CMK (cell line): ENCODE results near the gene MTMR12.
"Not testable (repeated sequence)": the region's sequence is repeated elsewhere in the genome, so short reads cannot be mapped to it uniquely, and the experiment has no call there.

Experiments used
- DNase-seq: peaks from one replicate; pipeline ENCODE4 v3.0.0-alpha.2; 2010; ENCODE audit warnings: low read depth

MTMR12 gene

DNA sequence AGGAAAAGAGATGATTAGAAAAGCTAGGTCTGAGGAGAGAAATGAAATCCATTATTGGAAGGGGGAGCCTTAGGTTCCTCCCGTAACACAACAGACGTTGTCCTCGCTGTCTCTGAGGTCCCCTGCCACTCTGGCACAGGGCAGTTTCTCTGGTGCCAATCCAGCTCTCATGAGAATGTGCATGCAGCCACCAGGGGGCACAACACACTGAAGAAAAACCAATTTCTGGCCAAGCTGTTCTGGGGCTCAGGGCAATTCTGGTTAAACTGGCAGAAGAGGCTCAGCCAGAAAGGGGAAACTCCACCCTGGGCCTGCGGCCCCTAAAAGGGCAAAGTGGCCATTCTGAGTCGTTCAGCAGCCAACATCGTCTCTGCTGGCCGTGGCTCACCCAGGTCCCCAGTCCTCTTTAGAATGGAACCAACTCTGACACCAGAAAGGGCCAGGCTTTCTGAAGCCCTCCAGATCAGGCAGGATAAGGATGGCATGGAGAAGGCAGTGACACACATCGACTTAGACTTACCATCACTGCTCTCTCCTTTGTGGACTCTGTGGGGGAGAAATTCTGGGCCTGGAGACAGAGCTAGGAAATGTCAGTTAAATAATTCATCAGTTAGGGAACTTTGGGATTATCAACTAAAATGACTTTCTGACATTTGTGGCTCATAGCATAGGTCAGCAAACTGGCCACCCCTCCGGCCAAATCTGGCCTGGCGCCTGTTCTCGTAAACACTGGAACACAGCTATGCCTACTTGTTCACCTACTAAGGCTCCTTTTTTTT lies 80.1 kb downstream of the MTMR12 start:
- peak; percentile 49 for DNase-seq

DNA sequence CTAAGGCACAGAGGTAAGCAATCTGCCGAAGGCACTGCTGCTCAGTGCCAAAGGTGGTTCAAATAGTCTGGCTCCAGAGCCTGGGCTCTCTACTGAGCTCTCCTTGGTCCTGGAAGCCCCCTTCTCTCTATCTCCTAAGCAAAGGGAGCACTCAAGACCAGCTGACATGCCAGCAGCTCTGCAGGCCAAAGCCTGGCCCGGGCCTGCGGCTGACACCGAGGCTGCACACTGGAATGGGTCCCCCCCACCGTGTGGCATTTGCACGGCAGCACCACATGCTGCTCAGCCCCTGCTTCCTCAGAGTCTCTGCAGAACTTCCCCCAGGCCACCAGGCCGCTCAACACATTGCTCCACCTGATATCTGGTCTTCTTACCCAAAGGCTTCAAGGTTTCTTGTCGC lies 80.8 kb downstream of the MTMR12 start:
- DNase-seq: no peak

DNA sequence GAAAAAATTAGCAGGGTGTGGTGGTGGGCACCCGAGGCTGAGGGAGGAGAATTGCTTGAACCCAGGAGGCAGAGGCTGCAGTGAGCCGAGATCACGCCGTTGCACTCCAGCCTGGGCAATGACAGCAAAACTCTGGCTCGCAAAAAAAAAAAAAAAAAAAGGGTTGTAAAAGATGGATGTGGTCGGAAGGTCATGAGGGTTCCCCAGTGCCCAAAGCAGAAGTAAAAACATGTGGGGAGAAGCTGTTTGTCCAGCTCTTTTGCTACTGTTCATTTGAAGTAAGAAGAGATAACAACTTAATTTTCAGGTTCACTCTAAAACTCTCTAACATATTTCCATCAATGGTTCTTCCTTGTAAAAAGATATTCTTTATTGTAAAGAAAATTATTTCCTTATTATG lies 81.5 kb downstream of the MTMR12 start:
- DNase-seq: no peak

DNA sequence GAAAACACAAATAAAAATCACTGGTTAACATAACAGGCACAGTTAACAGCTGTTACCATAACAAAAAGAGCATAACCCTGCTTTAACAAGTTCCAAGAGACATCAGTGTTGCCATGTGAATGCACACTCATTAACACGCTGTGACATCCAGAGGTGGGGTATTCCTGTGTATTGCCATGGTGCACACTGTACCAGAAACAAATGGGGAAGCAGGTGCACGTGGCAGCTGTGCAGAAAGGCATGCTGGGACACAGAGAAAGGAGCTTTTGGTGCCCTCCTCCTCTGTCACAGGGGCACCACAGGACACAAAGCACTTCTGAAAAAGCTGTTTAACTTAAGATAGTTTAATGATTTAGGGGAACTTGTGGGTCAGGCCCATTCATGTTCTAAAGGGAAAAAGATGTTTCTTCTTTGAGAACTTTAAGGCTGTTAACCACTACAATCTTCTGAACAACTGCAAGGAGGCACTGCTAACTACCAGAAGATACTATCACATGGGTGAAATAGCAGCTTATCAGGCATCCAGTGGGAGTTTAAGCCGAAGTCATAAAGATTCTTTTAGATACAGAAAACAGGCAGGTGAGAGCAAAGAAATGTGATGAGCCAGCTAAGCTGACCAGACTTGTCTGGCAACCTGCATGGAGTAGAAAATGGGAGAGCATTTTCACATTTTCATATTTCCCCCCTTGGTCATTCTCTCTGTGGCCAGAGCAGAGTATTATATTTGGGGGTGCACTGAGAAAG lies 82.2 kb downstream of the MTMR12 start:
- DNase-seq: no peak

DNA sequence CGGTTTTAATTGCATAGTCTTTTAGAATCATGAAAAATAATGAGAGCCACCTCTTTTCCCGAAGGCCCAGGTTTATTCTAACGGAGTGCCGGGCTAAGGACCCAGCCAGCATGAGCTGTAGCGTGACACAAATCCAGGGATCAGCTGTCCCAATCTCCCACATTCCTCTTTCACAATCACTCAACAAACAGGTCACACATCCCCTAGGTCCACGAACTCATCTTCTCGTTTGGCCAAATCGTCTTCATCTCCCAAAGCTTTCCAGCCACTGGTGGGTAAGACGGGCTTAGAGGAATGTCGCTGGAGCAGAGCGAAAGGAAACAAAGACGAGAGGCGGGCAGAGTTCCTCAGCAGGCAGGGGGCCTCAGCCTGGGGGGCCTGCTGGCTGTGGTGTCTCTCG lies 83.2 kb downstream of the MTMR12 start:
- no peak for DNase-seq

DNA sequence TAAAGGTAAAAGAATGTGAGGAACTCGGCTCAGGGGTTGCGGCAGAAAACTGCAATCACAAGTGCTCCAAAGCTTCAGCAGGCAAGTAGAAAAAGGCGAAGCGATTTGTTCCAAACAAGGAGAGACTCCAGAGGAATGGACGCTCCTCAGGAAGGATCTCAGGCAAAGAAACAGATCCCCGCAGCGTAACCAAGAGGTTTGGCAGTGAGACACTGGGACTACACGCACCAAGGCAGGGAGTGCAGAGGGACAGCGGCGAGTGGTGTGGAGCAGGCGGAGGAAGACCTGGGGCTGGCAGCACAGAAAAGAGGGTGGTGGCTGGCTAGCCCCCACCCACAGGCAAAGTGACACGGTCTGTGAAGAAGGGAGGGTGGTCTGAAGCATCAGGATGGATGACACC lies 83.9 kb downstream of the MTMR12 start:
- no peak for DNase-seq

DNA sequence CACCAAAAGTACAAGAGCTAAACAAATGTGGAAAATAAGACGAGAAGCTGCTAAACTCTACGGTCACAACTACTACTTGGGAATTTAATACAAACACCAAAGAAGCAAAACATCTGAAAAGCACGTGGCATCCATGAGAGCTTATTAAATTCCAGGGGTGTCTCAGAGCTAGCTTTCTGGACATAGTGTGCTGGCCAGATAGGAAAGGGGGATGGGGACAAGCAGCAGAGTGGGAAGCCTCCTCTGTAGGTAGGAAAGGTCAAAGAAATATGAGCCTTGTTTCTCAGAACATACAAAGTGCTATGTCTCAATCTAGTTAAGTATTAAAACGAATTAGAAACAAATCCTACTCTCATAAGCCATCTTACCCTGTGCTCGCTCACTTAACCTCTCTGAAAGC lies 87.3 kb downstream of the MTMR12 start:
- DNase-seq: no peak

DNA sequence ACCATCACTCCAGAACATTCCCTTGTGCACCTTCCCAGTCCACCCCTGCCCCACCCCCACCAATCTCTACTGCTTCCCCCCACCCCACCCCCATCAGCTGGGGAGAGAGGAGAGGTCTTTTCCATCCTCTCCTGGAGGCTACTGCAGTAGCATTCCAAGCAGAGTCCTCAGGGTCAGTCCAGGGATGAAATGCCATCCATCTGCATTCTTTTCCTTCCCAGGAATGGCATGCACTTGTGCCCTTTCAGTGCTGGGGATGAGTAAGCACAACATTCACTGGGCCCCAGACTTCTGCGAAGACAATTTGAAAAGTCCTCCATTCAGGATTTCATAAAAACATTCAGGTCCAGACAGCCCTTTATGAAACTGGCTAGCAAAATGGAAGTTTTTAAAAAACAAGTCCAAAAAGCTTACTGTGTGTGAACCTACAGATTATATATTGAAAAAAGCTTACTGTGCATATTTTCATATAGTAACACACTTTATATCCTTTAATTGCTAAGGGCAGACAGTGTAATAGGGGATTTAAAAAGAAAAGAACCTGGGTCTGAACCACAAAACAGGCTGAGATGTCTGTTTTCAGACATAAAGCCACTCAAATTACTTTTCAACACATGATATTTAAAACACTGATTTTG lies 88.6 kb downstream of the MTMR12 start:
- no peak for DNase-seq

DNA sequence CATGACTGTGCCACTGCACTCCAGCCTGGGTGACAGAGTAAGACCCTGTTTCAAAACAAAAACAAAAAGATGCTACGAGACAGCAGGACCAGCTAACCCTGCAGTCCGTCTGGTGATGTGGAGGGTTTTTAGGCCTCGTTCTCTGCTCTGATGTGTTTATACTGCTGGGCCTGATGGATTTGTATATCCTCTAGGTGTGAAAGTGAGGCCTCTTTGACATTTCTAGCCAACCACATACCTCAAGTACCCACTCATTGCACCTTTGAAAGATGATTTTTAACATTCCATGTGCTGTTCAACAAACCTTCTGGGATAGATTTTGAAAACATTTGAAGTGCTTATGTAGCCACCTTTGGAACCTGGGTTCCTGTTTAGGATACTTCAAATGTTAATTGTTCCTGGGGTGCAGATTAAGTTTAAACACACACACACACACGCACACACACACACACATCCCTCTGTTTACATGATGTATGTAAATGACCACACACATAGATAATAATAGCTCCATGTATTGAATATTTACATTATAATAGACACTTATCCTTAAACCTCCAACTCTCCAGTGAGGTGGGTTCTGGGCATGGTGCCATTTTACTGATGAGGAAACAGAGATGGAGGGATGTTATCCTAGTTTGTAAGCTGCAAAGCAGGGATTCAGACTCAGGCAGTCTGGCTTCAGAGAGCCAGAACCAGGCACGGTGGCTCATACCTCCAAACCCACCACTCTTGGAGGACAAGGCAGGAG lies 89.8 kb downstream of the MTMR12 start:
- no peak for DNase-seq

DNA sequence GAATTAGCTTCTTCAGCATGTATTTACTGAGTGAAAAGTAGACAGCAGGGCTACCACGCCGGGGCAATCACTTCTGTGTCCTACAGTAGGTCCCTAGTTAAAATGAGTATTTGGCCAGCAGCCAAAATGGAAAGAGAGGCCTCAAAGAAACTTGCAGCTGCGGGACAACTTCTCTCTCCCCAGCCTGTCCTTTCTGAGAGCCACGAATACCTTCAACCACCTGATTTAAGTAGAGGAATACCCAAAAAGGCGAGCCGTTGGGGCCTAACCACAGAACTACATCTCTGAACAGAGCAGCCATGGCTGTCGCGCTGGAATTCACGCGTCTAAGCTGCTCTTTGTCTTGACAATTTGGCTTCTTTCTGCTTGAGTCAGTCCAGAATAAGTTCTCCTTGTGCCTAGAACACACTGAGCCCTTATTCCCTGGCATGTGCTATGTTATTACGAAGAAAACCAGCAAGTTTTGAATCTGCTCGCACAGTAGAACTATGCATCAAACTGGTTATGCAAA lies 94.8 kb downstream of the MTMR12 start:
- no peak for DNase-seq

DNA sequence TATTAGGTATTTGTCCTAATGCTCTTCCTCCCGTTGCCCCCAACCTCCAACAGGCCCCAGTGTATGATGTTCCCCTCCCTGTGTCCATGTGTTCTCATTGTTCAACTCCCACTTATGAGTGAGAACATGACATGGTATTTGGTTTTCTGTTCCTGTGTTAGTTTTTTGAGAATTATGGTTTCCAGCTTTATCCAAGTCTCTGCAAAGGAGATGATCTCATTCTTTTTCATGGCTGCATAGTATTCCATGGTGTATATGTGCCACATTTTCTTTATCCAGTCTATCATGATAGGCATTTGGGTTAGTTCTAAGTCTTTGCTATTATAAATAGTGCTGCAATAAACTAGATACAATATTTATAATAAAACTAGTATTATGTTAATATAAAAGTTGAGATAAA lies 98.4 kb downstream of the MTMR12 start:
- not testable (repeated sequence) for DNase-seq

DNA sequence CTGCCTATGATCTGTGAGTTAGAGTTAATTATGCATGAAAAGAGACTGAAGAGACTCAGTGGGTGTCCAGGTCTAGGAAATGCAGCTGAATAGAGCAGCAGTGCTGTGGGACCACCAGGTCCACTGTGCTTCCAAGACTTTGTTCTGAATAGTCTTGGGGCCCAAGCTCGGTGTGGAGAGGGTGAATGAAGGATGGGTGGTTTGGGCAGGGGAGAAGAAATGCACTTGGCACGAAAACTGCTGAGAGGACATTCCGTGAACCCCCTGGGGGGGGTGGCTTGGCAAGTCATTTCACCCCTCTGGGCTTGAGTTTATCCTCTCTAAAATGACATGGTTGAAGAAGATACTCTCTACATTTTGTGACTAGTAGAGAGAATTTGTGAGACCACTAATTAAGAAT lies 102.6 kb downstream of the MTMR12 start:
- DNase-seq: no peak

DNA sequence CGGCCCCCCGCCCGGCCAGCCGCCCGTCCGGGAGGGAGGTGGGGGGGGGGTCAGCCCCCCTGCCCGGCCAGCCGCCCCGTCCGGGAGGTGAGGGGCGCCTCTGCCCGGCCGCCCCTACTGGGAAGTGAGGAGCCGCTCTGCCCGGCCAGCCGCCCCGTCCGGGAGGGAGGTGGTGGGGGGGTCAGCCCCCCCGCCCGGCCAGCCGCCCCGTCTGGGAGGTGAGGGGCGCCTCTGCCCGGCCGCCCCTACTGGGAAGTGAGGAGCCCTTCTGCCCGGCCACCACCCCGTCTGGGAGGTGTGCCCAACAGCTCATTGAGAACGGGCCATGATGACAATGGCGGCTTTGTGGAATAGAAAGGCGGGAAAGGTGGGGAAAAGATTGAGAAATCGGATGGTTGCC lies 103.9 kb downstream of the MTMR12 start:
- DNase-seq: not testable (repeated sequence)

DNA sequence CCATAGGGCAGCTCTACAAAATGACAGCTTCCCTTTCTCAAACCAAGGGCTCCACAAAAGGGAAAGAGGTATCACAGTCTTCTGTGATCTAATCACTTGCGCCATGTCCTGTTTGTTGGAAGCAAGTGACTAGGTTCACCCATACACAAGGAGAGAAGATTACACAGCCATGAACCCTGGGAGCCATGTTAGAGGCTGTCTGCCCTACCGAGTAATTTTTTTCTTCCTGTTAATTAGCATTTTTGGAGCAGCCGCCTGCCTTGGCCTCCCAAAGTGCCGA lies 105.4 kb downstream of the MTMR12 start:
- DNase-seq: no peak

DNA sequence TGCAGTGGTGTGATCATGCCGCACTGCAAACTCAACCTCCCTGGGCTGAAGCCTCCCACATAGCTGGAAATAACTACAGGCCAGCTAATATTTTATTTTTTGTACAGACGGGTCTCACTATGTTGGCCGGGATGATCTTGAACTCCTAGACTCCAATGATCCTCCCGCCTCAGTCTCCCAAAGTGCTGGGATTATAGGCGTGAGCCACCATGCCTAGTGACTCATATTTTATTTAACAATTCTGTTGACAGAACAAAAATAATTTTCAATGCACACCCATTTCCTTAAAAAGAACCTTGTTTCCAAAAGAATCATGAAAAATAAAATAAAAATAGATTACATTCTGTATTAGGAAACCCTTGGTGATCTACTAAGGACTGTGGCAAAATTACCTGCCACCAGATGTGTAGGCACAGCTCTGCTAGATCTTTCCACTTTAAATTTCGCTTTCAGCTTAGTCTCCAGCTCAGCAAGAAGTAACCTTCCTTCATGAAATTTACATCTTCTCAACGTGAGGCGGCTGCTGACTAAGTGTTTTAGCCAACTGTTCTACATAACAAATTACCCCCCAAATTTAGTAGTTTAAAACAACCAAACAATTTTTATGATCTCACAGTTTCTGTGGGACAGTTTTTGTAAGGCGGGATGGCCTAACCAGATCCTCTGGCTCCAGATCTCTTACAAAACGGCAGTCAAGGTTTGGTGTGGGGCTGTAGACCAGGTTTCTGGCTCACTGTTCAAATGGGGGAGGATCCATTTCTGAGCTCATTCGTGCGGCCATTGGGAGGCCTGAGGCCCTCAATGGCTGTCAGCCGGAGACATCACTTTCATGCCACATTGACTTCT lies 106.0 kb downstream of the MTMR12 start:
- no peak for DNase-seq

DNA sequence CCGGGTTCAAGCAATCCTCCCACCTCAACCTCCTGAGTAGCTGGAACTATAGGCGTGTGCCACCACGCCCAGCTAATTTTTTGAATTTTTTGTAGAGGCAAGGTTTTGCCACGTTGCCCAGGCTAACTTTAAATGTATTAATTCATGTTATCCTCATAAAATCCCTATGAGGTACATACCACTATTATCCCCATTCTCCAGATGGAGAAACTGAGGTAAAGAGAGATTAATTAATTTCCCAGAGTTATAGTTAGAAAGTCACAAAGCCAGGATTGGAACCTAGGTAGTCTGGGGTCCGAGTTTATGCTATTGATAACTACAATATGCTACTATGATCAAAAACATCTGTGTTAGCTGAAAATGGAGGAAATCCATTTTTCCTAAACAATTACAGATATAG lies 106.7 kb downstream of the MTMR12 start:
- no peak for DNase-seq

DNA sequence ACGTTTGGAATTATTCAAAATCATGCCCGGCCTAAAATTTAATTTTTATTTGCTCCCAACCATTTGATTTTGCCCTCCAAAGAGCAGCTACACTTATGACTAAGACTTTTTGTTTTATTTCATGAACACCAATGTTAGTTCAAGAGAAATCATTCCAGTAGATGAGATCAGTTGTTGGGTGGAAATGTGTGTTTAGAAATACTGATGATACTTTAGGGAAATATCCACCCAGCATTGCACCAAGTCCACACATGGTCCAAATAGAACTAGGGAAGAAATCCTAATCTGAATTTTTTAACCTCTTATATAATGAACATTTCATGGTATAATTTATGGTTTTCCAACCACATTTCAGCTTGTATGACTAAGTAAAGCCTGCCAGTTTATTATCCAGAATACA lies 110.3 kb downstream of the MTMR12 start:
- no peak for DNase-seq

DNA sequence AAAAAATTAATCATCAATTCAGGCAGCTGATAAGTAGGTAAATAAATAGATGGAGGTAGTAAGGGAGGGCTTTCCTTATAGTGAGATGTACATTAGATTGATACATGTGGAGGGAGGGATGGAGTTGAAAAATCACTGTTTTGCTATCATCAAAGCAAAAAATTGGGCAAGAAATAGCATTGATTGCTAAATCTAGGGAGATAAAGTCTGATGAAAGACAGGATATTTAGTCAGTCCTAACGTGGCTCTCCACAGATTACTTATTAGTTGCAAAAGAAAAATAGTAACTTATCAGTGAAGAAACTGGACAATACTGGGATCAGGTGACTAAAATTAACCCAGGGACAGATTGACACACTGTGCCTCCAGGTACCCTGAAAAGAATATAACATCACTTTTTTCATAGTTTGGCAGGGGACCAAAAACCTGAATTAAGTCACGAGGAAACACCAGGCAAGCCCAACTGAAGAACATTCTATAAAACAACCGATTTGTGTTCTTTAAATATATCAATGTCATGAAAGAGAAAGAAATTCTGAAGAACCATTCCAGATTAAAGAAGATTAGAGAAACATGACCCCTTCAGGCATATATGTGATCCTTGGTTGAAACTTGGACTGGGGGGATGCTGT lies 111.5 kb downstream of the MTMR12 start:
- no peak for DNase-seq

DNA sequence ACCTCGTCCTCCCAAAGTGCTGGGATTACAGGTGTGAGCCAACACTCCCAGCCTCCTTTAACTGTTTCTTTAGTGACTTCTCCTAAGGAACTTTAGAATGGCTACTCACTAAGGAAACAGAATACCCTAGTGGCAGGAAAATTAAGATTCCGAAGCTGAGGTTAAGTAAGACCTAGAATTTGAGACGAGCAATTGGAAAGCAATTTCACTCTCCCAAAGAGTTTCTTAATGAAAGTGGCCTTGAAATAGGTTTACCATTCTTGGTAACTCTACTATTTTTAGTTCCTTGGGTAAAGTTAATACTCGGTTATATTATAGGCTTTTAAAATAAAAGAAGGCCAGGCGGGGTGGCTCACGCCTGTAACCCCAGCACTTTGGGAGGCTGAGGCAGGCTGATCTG lies 115.7 kb downstream of the MTMR12 start:
- DNase-seq: no peak

DNA sequence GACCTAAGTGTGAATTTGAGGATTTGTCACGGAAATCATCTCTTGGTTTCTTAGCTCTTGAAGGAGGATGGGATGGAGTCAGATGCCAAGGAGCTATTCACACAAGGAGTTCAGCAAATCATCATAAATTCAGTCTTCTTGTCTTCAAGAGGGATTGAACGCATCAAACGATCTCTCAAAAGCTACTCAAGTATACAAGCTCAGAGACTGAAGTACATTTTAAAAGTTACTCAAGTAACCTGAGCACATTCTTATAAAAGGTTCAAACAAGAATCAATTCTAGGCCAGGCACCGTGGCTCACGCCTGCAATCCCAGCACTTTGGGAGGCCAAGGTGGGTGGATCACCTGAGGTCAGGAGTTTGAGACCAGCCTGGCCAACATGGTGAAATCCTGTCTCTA lies 117.5 kb downstream of the MTMR12 start:
- DNase-seq: no peak

DNA sequence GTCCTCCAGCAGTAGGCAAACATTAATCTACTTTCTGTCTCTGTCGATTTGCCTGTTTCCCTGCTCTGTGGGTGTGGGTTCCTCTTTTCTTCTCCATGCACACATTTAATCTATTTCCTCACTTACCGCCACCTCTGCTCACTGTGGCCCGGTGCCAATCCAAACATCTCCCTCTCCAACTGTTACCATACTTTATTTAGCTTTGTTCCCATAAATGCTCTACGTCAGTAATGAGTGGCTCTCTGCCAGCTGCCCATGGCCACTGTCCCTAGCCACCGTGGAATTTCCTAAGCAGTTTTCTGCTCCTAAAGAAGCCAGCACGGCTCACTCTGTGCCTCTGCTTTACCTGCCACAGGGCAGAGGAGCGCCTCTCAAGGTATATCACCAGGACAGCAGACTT lies 119.1 kb downstream of the MTMR12 start:
- DNase-seq: no peak
